PC-3 (cell line): ENCODE results near the gene BLOC1S1. TPM values are rescaled to one million over a fixed set of nuclear protein-coding genes. Genes with fewer than 3 reads are reported as not detected.

Source experiments
- ATAC-seq: fragments of 200-7000 bp; cut with Tn5 transposase; 2 replicates; pipeline ENCODE4 v1.9.1; 2020; ENCODE audit warnings: mild to moderate bottlenecking, moderate library complexity
- BruUV-seq: library from RNA; stranded (reverse); fragments of 400-500 nt; replicated peaks from 2 replicates; lab custom pipeline; 2021; lab: Mats Ljungman, UMichigan
- CTCF ChIA-PET: fragments of 300-600 bp; sonication (Branson Sonifier 250); formaldehyde crosslinking; loops from one replicate; lab custom pipeline; 2022; ENCODE audit warnings: antibody characterized with exemption; lab: Charles Lee
- POLR2A ChIA-PET: fragments of 300-600 bp; sonication (Branson Sonifier 250); formaldehyde crosslinking; loops from one replicate; lab custom pipeline; 2022; ENCODE audit warnings: antibody characterized with exemption; ENCODE audit not compliant: unreplicated experiment; lab: Charles Lee
- DNase-seq: peaks from one replicate; pipeline ENCODE4 v3.0.0-alpha.2; 2015
- H2AFZ ChIP-seq: fragments of 300-600 bp; sonication (generic); 2 replicates; pipeline ENCODE4 v1.6.0; 2016; ENCODE audit warnings: antibody characterized with exemption, low read length
- H3F3A ChIP-seq: fragments of 300-600 bp; sonication (generic); one replicate; pipeline ENCODE4 v1.6.0; 2017; ENCODE audit warnings: antibody characterized with exemption, low read length, control low read depth, mild to moderate bottlenecking; ENCODE audit not compliant: unreplicated experiment
- H3K27ac ChIP-seq: fragments of 300-600 bp; sonication (generic); 2 replicates; pipeline ENCODE4 v1.5.1; 2016; ENCODE audit warnings: mild to moderate bottlenecking, low read length
- H3K27me3 ChIP-seq: fragments of 300-600 bp; sonication (generic); 2 replicates; pipeline ENCODE4 v1.6.1; 2016; ENCODE audit warnings: low read length, mixed read lengths
- H3K36me3 ChIP-seq: fragments of 300-600 bp; sonication (generic); 2 replicates; pipeline ENCODE4 v1.6.1; 2016; ENCODE audit warnings: low read depth, mixed run types, low read length, mixed read lengths
- H3K4me1 ChIP-seq: fragments of 300-600 bp; sonication (generic); 2 replicates; pipeline ENCODE4 v1.5.1; 2016; ENCODE audit warnings: low read length; ENCODE audit not compliant: insufficient read depth
- H3K4me2 ChIP-seq: fragments of 300-600 bp; sonication (generic); 2 replicates; pipeline ENCODE4 v1.6.0; 2016; ENCODE audit warnings: low read length
- H3K4me3 ChIP-seq: fragments of 300-600 bp; sonication (generic); 2 replicates; pipeline ENCODE4 v1.5.1; 2016; ENCODE audit warnings: mild to moderate bottlenecking, low read length, mixed read lengths
- H3K79me2 ChIP-seq: fragments of 300-600 bp; sonication (generic); 2 replicates; pipeline ENCODE4 v1.6.1; 2017; ENCODE audit warnings: low read length, mixed read lengths
- H3K9ac ChIP-seq: fragments of 300-600 bp; sonication (generic); 2 replicates; pipeline ENCODE4 v1.6.0; 2016; ENCODE audit warnings: mild to moderate bottlenecking, low read length
- H3K9me2 ChIP-seq: fragments of 300-600 bp; sonication (generic); replicated peaks from 2 replicates; pipeline ENCODE4 v1.6.1; 2016; ENCODE audit warnings: mixed run types, low read length, mixed read lengths
- H3K9me3 ChIP-seq: fragments of 300-600 bp; sonication (generic); 2 replicates; pipeline ENCODE4 v1.6.1; 2016; ENCODE audit warnings: low read length, mixed read lengths
- H4K20me1 ChIP-seq: fragments of 300-600 bp; sonication (generic); 2 replicates; pipeline ENCODE4 v1.6.1; 2016; ENCODE audit warnings: low read length, mixed read lengths
- EZH2 ChIP-seq: fragments of 300-600 bp; sonication (generic); IDR thresholded peaks from one replicate; pipeline ENCODE4 v1.6.1; 2017; ENCODE audit warnings: antibody characterized with exemption, mild to moderate bottlenecking, low read length; ENCODE audit not compliant: unreplicated experiment
- EZH2phosphoT487 ChIP-seq: fragments of 300-600 bp; sonication (generic); IDR thresholded peaks from 2 replicates; pipeline ENCODE4 v1.6.1; 2018; ENCODE audit warnings: mild to moderate bottlenecking, antibody characterized with exemption, low read length, borderline replicate concordance
- intact Hi-C: fragments of 100-400 bp; cut with micrococcal nuclease; formaldehyde crosslinking; loops from 2 replicates; pipeline ENCODE4 v1.9.0; 2023
- total RNA-seq: library from RNA; depleted of rRNA; stranded (reverse); fragments of >200 nt; gene quantifications from 2 replicates; pipeline ENCODE4 v1.2.3, GENCODE V29; 2014
- TF ChIP-seq, protein P1 (sequence below): fragments of 300-600 bp; sonication (generic); conservative IDR thresholded peaks from 2 replicates; pipeline ENCODE4 v1.5.1; 2017; ENCODE audit warnings: antibody characterized with exemption, low read depth, mild to moderate bottlenecking, low read length

The BLOC1S1 gene
- total RNA-seq, 1 experiment from 2014 or later, result 90.8 TPM

DNA sequence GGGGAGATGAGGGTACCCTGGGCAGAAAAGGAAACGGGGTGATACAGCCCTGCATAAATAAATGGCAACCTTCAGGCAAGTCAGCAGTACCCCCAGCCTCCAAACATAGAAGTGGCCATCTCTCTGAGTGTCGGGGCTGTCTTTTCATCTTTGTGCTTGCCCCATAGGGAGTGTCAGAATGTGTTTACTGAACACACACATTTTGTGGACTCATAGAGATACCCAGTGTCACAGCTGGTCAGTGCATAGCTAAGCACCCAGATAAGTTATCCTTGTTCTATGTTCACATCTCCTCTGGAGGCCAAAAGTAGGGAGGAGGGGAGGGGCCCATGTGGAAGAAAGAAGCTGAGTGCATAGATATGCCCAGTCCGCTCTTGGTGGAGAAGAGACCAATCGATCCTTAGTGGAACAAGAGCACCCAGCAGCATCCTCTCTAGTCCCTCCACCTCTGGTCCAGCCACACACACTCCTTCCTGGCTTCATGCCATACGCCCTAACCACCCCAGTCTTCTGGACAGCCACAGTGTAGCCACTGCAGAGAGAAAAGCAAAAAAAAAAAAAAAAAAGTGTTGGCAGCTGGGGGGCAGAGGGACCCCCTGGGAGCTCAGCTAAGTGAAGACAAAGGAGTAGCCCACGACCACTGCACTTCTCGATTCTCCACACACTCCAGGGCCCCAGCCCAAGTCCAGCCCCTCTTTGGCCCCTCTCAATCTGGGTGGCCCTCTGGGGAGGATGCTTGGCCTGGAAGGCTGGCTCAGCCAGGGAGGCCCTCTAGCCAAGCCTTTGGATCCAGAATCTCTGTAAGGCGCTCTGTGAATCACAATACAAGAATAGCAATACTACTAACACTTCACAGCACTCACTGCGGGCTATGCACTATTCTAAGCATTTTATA, 10.8 kb upstream of the BLOC1S1 start:
- Histone ChIP-seq H3K27ac (no peak overlapping the region), H3K4me2 (no peak overlapping the region), H3K4me3 (no peak overlapping the region), H3K4me1 (peaks cover 14% of the 10 kb centered on the region), H3K27me3 (no peaks in the 10 kb centered on the region), H3K9me3 (no peaks in the 10 kb centered on the region), H3K79me2 (no peaks in the 10 kb centered on the region), H4K20me1 (no peaks in the 10 kb centered on the region), H3K36me3 (no peaks in the 10 kb centered on the region), H3F3A (no peaks in the 10 kb centered on the region), H3K9ac (no peak overlapping the region), H2AFZ (no peak overlapping the region), H3K9me2 (no peaks in the 10 kb centered on the region)
- intact Hi-C loops, result no loop called here
- DNase-seq (no peak), ATAC-seq (no peak)
- TF ChIP-seq EZH2phosphoT487 (no peak), EZH2 (no peak)
- TF ChIP-seq, protein P1, sequence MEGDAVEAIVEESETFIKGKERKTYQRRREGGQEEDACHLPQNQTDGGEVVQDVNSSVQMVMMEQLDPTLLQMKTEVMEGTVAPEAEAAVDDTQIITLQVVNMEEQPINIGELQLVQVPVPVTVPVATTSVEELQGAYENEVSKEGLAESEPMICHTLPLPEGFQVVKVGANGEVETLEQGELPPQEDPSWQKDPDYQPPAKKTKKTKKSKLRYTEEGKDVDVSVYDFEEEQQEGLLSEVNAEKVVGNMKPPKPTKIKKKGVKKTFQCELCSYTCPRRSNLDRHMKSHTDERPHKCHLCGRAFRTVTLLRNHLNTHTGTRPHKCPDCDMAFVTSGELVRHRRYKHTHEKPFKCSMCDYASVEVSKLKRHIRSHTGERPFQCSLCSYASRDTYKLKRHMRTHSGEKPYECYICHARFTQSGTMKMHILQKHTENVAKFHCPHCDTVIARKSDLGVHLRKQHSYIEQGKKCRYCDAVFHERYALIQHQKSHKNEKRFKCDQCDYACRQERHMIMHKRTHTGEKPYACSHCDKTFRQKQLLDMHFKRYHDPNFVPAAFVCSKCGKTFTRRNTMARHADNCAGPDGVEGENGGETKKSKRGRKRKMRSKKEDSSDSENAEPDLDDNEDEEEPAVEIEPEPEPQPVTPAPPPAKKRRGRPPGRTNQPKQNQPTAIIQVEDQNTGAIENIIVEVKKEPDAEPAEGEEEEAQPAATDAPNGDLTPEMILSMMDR, result no peak
- BruUV-seq, result no TSS peak
- ChIA-PET CTCF (interaction anchor here (0.7 to 1.8 kb wide), 3 partner anchors 22 to 33 kb away, joined by 3 to 5 read pairs (median 5); a partner anchor contains a TSS), POLR2A (interaction anchor here (0.6 kb wide), 1 partner anchor 20 kb away, joined by 8 read pairs; no protein-coding TSS in a partner anchor)

DNA sequence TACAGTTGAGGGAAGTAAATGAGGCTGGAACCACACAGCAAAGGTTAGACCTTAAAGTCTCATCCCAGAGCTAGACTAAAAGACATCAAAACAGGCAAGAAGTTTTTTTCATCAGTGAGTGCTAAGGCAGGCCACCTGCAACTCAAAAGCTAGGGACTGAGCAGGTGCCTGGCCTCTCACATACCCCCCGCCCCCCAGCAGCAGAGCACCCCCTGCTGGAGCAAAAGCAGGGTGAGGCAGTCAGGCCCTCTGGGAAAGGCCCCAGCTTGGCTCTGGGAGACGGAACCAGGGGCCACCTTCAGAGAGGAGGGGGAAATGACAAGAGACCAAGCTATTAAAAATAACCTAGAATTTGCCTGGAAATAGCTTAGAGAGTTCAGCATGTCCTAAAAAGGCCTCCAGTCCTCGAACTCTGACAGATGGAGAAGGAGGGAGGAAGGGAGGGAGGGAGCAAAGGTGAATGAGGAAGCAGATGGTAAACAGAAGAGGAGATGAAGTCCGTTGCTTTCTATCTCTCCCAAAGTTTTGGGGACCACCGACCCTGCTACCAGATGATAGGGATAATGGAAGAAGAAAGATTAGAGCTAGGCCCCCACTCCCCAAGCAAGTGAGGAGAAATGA, 10.0 kb upstream of the BLOC1S1 start:
- H2AFZ ChIP-seq, result no peak overlapping the region
- intact Hi-C loops, result no loop called here
- H3K9ac ChIP-seq, result no peak overlapping the region
- TF ChIP-seq EZH2, result no peak
- TF ChIP-seq, protein P1, result peak; percentile 59
- no peaks in the 10 kb centered on the region for H3K9me2 ChIP-seq
- CTCF ChIA-PET, result interaction anchor here (0.5 to 1.8 kb wide), 4 partner anchors 23 to 155 kb away, joined by 3 to 6 read pairs (median 5); a partner anchor contains a TSS
- H4K20me1 ChIP-seq, result no peaks in the 10 kb centered on the region
- DNase-seq (no peak), ATAC-seq (no peak)
- no TSS peak for BruUV-seq
- no peaks in the 10 kb centered on the region for H3K36me3 ChIP-seq
- H3K9me3 ChIP-seq, result no peaks in the 10 kb centered on the region
- H3K27ac ChIP-seq, result no peak overlapping the region
- H3K4me1 ChIP-seq, result peaks cover 14% of the 10 kb centered on the region
- no peak overlapping the region for H3K4me2 ChIP-seq
- no peaks in the 10 kb centered on the region for H3K79me2 ChIP-seq
- H3K27me3 ChIP-seq, result no peaks in the 10 kb centered on the region
- no peak overlapping the region for H3K4me3 ChIP-seq
- H3F3A ChIP-seq, result no peaks in the 10 kb centered on the region
- POLR2A ChIA-PET, result interaction anchor here (0.6 kb wide), 1 partner anchor 19 kb away, joined by 8 read pairs; no protein-coding TSS in a partner anchor
